Stimulated activated CD8-positive, alpha-beta memory T cell treated with anti-CD3 and anti-CD28 coated beads, Interleukin-7, amount 100 ng/mL, for 4 hours (primary cell): ENCODE data around the gene TTC34.
"Not testable (repeated sequence)": the region's sequence is repeated elsewhere in the genome, so short reads cannot be mapped to it uniquely, and the experiment has no call there.

Source experiments
- DNase-seq, 2 donors: peaks; one replicate each; pipeline ENCODE4 v3.0.0-alpha.2; 2020; ENCODE audit warnings: low read depth in 2 of 2

The TTC34 gene

DNA sequence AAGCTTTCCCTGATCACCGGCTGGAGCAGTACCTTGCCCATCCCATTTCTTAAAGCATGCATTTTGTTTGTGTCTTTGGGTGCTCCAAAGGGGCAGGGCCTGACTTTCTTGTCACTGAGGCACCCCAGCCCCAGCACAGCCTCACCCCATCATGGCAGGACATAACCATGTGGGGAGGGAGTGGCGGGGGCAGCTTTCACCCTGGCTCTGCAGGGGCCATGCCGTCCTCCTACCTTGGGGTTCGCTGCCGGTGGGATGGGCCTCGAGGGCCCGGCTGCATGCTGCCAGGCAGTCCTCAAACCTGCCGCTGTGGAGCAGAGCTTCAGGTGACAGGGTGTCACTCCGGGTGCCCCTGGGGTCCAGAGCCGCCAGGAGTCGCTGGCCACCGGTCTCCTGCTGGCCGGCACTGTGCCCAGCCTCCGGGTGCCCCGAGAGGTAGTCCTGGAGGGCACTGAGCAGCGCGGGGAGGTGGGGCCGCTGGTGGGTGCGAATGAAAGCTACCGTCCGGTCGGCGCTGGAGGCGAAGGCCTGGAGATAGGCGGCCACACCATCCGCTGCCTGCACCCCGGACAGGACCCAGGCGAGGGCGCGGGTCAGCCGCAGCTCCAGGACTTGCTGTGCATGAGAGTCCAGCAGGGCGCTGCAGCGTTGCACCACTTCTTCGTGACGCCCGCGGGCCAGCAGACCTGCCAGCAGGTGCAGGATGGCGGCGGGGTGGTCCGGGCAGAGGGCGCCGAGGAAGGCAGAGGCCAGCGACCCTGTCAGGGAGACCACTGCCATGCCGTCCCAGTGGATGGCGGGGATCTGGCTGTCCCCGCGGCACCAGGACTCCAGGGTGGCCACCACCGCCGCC is 1.5 kb downstream of the TTC34 start:
- DNase-seq = no peak

DNA sequence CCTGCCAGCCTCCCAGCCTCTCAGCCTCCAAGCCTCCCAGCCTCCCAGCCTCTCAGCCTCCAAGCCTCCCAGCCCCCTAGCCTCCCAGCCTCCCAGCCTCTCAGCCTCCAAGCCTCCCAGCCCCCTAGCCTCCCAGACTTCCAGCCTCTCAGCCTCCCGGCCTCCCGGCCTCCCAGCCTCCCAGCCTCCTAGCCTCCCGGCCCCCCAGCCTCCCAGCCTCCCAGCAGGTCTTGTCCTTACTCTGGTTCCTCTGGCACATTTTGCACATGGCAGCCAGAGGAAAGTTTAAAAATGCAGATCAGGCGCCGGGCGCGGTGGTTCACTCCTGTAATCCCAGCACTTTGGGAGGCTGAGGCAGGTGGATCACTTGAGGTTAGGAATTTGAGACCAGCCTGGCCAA is 2.5 kb downstream of the TTC34 start:
- DNase-seq = not testable (repeated sequence)

GRCh38 chr1:2797741-2798016 is 3.8 kb downstream of the TTC34 start:
- no peak for DNase-seq

DNA sequence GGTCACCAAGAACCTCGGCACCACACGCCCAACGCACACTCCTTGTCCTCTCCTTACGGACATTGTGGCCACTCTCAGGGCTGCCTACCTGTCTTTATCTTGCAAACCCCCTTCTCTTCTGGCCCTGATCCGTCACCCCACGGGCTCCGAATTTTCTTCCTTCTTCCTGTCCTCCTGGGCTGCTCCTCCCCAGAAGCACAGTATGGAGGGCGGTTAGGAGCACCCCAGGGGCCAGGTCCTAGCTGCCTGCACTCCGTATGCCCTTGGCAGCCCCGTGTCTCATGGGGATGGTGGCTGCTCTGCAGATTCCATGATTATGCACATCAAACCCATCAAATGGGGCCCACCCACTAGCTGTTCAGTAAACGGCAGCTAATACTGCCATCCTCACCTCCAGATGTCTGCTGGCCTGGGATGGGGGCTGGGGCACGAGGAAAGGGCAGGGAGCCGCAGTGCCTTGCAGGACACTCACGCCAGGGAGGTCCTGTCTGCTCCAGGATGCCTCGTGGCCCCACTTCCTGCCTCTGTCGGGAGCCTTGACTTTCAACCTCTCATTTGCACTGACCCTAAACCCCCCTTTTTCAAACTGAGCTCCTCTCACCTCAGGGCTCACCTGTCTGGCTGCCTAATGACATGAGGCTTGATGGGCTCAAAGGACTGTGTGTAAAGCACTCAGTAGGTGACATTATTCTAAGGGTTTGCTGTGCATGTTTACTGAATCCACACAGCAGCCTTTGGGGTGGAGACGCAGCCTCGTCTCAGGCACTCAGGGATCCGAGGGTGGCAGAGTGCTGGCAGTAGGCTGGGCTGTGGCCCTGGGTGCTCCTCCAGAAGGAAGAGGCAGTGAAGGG is 4.4 kb downstream of the TTC34 start:
- no peak for DNase-seq

DNA sequence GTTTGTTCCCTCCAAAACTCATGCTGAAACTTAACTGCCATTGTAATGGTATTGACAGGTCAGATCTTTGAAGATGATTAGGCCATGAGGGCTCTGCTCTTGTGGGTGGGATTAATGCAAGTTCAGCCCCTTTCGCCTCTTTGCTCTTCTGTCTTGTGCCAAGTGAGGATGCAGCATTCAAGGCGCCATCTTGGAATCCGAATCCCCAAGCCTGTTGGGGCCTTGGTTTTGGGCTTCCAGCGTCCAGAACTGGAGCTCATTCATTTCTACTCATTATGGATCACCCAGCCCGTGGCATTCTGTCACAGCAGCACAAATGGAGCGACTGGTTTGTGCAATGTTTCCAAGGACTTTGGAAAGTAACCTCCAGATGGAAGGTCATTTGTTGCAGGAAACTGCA is 5.6 kb downstream of the TTC34 start:
- no peak for DNase-seq

- DNase-seq = no peak
Measured at GRCh38 chr1:2791027-2791760, 10.3 kb downstream of the TTC34 start.

DNA sequence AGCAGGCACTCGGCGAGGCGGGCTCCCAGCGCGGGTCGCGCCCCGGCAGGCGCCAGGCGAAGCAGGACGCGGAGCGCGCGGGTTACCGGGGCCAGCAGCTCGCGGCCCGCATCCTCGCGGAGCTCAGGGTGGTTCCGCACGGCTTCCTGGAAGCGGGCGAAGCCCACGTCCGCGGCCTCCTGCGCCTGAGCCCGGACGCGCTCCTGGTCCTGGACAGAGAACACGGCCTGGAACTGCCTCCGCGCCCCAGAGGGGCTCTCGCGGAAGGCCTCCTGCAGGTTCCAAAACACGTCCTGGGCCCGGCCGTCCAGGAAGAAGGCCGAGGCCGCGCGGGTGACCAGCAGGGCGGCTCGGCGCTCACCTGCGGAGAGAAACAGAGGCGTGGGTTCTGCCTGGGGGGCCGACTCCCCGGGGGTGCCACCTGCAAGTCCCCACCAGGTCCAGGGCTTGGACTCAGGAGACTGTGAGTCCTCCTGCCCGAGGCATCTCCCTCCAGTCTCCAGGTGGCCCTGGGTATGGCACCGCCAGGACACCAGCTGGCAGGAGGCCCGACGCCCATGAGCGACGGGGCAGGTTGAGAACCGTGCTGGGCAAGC is 11.4 kb downstream of the TTC34 start:
- DNase-seq = no peak

DNA sequence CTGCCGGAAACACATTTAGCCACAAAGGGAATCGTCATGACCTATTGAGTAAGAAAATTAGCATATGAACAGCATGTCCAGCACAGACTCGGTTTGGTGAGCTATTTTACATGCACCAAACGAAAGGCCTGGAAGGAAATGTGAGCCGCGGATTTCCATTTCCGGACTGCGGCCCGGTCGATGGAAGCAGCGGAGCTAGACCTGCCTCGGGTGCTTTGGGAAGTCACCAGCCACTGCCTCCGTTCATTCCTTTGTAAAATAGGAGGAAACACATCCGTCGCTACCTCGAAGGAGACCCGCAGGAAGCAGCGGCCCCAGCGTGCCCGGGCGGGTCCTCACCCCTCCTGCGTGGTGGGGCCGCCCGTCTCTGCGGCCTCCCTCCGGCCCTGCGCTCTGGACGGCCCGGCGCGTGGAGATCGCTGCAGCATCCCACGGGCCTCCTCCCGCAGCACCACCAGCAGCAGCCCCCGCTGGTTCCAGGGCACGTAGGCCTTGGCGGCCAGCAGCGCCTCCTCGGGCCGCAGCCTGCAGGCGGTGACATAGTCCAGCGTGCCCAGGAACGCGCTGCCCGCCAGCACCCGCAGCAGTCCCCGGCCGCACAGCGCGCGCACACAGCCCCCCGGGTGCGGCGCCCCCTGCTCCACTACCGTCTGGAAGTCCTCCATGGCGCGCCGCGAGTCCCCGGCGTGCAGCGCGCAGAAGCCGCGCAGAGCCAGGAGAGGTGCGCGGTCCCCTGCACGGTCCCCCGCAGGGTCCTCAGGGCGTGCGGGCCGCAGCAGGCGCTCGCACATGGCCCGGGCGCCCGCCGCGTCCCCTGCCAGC is 12.1 kb downstream of the TTC34 start:
- no peak for DNase-seq

GRCh38 chr1:2788506-2789163 is 12.9 kb downstream of the TTC34 start:
- no peak for DNase-seq

DNA sequence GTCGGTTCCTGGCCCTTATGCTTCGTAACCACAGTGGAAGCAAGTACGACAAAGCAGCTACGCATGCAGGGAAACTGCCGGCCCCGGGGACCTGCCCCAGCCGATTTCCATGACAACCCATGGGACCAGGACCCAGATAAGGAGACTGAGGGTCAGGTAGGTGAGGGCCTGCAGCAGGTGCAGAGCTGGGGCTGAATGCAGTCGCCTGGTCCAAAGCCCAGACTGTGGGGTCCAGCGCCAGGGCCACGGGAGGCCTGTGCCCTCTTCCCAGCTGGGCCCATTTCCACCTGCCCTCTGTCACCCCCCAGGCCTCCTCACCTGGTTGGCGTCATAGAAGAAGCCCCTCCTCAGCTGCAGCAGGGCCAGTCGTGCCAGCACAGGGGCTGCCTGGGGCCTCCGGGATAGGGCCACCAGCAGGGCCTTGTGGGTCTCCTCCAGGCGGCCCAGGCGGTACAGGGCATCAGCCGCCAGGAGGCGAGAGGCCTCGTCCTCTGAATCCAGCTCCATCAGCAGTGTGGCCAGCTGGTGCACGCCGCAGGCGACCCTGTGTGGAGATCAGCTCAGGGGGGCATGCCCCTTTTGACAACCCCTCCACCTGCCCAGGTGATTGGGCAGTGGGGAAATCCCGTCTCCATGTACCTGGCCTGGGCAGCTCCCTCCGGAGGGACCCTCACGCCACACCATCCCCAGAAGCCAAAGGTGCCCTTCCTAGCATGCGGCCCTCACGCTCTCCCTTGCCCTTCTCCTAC is 14.2 kb downstream of the TTC34 start:
- DNase-seq = no peak

GRCh38 chr1:2786329-2787162 is 14.9 kb downstream of the TTC34 start:
- peak; percentile 39 to 46 for DNase-seq

- no peak for DNase-seq
Measured at GRCh38 chr1:2785631-2786328, 15.7 kb downstream of the TTC34 start.

GRCh38 chr1:2784854-2785630 is 16.5 kb downstream of the TTC34 start:
- no peak for DNase-seq

DNA sequence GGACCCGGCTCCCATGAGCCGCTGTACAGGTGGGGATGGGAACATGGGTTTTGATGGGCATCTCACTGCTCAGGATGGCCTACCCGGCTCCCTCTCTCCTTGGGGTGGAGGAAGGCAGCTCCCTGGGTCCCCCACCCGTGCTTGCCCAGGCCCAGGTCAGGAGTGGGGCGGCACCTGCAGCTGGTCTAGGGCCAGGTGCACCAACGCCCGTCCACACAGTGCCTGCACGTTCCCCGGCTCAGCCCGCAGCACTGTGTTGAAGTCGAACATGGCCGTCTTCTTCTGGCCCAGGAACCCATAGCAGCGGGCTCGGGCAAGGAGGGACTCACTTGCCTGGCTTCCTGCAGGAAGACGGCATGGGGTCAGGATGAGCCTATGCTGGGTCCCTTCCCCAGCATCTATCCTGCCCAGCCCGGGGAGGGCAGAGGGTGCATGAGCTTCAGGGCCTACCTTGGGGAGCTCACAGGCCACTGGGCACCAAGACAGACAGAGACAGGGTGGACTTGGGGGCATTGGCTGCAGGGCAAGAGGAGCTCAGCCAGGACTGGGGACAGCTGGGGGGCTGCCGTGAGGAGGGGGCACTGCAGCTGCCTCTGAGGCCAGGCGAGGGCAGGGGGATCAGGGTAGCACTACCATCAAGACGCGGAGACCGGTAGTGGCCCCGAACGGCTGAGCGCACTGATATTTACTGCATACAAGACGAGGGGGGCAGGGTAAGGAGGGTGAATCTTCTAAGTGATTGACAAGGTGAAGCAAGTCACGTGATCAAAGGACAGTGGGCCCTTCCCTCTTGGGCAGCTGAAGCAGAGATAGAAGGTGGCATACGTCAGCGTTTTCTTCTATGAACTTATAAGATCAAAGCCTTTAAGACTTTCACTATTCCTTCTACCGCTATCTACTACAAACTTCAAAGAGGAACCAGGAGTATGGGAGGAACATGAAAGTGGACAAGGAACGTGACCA is 17.8 kb downstream of the TTC34 start:
- no peak for DNase-seq

- no peak for DNase-seq
Measured at GRCh38 chr1:2783069-2783434, 18.4 kb downstream of the TTC34 start.

DNA sequence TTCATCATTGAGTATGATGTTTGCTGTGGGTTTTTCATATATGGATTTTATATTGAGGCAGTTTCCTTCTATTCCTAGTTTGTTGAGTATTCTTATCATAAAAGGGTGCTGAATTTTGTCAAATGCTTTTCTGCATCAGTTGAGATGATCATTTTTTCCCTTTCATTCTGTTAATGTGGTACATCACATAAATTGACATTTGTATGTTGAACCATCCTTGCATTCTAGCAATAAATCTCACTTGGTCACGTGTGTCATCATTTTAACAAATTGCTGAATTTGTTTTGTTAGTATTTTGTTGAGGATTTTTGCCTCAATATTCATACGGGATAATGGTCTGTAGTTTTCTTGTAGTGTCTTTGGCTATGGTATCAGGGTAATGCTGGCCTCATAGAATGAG is 19.9 kb downstream of the TTC34 start:
- DNase-seq = no peak

DNA sequence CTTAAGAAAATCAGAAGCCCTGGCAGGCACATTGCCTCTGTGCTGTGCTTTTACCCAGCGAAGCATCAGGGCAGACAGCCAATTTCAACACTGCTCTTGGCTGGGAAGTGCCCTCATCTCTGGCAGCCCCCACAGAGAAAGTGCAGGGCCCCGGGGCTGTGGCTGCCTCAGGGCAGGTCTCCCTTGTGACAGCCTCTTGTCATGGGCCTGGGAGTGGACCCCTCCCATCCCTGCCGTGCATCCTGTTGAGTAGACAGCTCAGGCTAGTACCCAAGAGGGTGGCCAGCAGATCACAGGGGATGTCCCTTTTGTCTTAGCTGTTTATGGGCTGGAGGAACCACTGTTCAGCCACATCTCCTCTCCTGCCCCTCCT is 23.3 kb downstream of the TTC34 start:
- no peak for DNase-seq
